H1 (cell line): ENCODE results near the gene INCENP. TPM values are rescaled to one million over a fixed set of nuclear protein-coding genes. Genes with fewer than 3 reads are reported as not detected.

Experiments
- CTCF ChIA-PET: fragments of 300-600 bp; sonication (Branson Sonifier 250); formaldehyde crosslinking; loops from one replicate; lab custom pipeline; 2021; ENCODE audit not compliant: partially characterized antibody; lab: Charles Lee
- POLR2A ChIA-PET: fragments of 300-600 bp; sonication (Branson Sonifier 250); formaldehyde crosslinking; loops from one replicate; lab custom pipeline; 2021; ENCODE audit warnings: inconsistent platforms; ENCODE audit not compliant: partially characterized antibody; lab: Charles Lee
- DNase-seq, 2 experiments: peaks; one replicate each; pipeline versions ENCODE4 v3.0.0 to v3.0.0-alpha.2; 2010 to 2022; ENCODE audit warnings: low spot score in 2 of 2, low read depth in 1 of 2, mixed read lengths in 1 of 2
- FAIRE-seq: peaks from 2 replicates; lab custom pipeline; 2011; peaks lifted over from hg19 to GRCh38; lab: Jason Lieb, UNC
- H2AFZ ChIP-seq: 2 replicates; pipeline ENCODE4 v1.8.1; 2012; ENCODE audit warnings: low read length, inconsistent platforms
- H2AK5ac ChIP-seq: 2 replicates; pipeline ENCODE4 v1.6.1; 2013; ENCODE audit warnings: low read depth, low read length
- H2BK120ac ChIP-seq: replicated peaks from 2 replicates; pipeline ENCODE3; 2013; ENCODE audit warnings: low read depth, low read length, inconsistent platforms
- H2BK12ac ChIP-seq: 2 replicates; pipeline ENCODE4 v1.6.1; 2013; ENCODE audit warnings: low read depth, low read length
- H2BK15ac ChIP-seq: 2 replicates; pipeline ENCODE4 v1.6.1; 2013; ENCODE audit warnings: low read length
- H2BK20ac ChIP-seq: 2 replicates; pipeline ENCODE4 v1.6.1; 2013; ENCODE audit warnings: low read length
- H2BK5ac ChIP-seq: 2 replicates; pipeline ENCODE4 v1.6.1; 2013; ENCODE audit warnings: low read depth, low read length
- H3K14ac ChIP-seq: 2 replicates; pipeline ENCODE4 v1.6.1; 2013; ENCODE audit warnings: inconsistent platforms; ENCODE audit not compliant: insufficient read length
- H3K18ac ChIP-seq: 2 replicates; pipeline ENCODE4 v1.6.1; 2013; ENCODE audit warnings: low read length; ENCODE audit errors: extremely low read depth
- H3K23ac ChIP-seq: 2 replicates; pipeline ENCODE4 v1.6.1; 2013; ENCODE audit warnings: inconsistent platforms; ENCODE audit not compliant: insufficient read length
- H3K23me2 ChIP-seq: 2 replicates; pipeline ENCODE4 v1.6.1; 2013; ENCODE audit warnings: low read depth, low read length
- H3K27ac ChIP-seq: 2 replicates; pipeline ENCODE4 v1.6.1; 2011; ENCODE audit warnings: low read depth, low read length, inconsistent platforms
- H3K27me3 ChIP-seq, 4 experiments: replicated peaks in 1 of 4; 1 replicate in 1 of 4; 2 replicates in 3 of 4; pipeline versions ENCODE4 v1.6.1 to v1.8.1; 2011 to 2013; ENCODE audit warnings: low read length in 3 of 4, mild to moderate bottlenecking in 3 of 4, inconsistent platforms in 2 of 4, mixed read lengths in 2 of 4, moderate library complexity in 1 of 4; ENCODE audit not compliant: control insufficient read depth in 3 of 4, insufficient read depth in 3 of 4; ENCODE audit errors: extremely low read depth in 1 of 4
- H3K36me3 ChIP-seq, 4 experiments: 2 replicates each; pipeline versions ENCODE4 v1.6.1 to v1.8.1; 2011 to 2013; ENCODE audit warnings: mild to moderate bottlenecking in 4 of 4, low read length in 3 of 4, moderate library complexity in 2 of 4, control low read depth in 1 of 4, inconsistent platforms in 1 of 4; ENCODE audit not compliant: insufficient read depth in 4 of 4, control insufficient read depth in 2 of 4
- H3K4ac ChIP-seq: replicated peaks from 2 replicates; pipeline ENCODE3; 2013; ENCODE audit warnings: low read length, low read depth, mixed read lengths, inconsistent platforms; ENCODE audit not compliant: insufficient read length
- H3K4me1 ChIP-seq, 4 experiments: replicated peaks in 1 of 4; 1 replicate in 1 of 4; 2 replicates in 3 of 4; pipeline versions ENCODE4 v1.6.1 to v1.8.1; 2011 to 2013; ENCODE audit warnings: low read length in 3 of 4, inconsistent platforms in 2 of 4, mixed read lengths in 1 of 4; ENCODE audit not compliant: insufficient read depth in 4 of 4, control insufficient read depth in 3 of 4
- H3K4me2 ChIP-seq, 2 experiments: 2 replicates each; pipeline versions ENCODE4 v1.6.1 to v1.8.1; 2011 to 2013; ENCODE audit warnings: low read depth in 2 of 2, low read length in 2 of 2, control low read depth in 1 of 2, inconsistent platforms in 1 of 2, mild to moderate bottlenecking in 1 of 2; ENCODE audit not compliant: insufficient read depth in 1 of 2
- H3K4me3 ChIP-seq, 4 experiments: fragments of 200-600, 300-600 bp in 1 of 4; sonication (generic), shearing (Covaris generic), sonication (Bioruptor Twin) in 1 of 4; 2 replicates each; pipeline versions ENCODE4 v1.5.1 to v1.8.1; 2011 to 2016; ENCODE audit warnings: low read length in 4 of 4, low read depth in 3 of 4, control low read depth in 2 of 4, inconsistent platforms in 2 of 4, mild to moderate bottlenecking in 2 of 4, mixed read lengths in 1 of 4, moderate library complexity in 1 of 4; ENCODE audit not compliant: insufficient read depth in 2 of 4; ENCODE audit errors: extremely low read depth in 1 of 4
- H3K56ac ChIP-seq: replicated peaks from 2 replicates; pipeline ENCODE3; 2013; ENCODE audit warnings: low read depth, mild to moderate bottlenecking, mixed read lengths, low read length, inconsistent platforms; ENCODE audit not compliant: insufficient read length
- H3K79me1 ChIP-seq: 2 replicates; pipeline ENCODE4 v1.6.1; 2013; ENCODE audit warnings: low read depth, low read length, control low read depth
- H3K79me2 ChIP-seq, 2 experiments: 2 replicates each; pipeline versions ENCODE4 v1.6.1 to v1.8.1; 2012 to 2013; ENCODE audit warnings: low read length in 2 of 2, mild to moderate bottlenecking in 2 of 2, inconsistent platforms in 1 of 2; ENCODE audit not compliant: insufficient read depth in 2 of 2, control insufficient read depth in 1 of 2
- H3K9ac ChIP-seq, 4 experiments: replicated peaks in 1 of 4; 1 replicate in 1 of 4; 2 replicates in 3 of 4; pipeline versions ENCODE4 v1.6.1 to v1.8.1; 2011 to 2013; ENCODE audit warnings: low read depth in 3 of 4, low read length in 3 of 4, control low read depth in 2 of 4, mild to moderate bottlenecking in 2 of 4, moderate library complexity in 2 of 4, inconsistent platforms in 1 of 4; ENCODE audit errors: extremely low read depth in 1 of 4
- H3K9me3 ChIP-seq, 2 experiments: 2 replicates each; pipeline versions ENCODE4 v1.6.1 to v1.8.1; 2012 to 2013; ENCODE audit warnings: mild to moderate bottlenecking in 2 of 2, moderate library complexity in 2 of 2, control low read depth in 1 of 2, inconsistent platforms in 1 of 2, low read depth in 1 of 2, low read length in 1 of 2, mixed read lengths in 1 of 2; ENCODE audit not compliant: insufficient read depth in 2 of 2
- H4K20me1 ChIP-seq, 2 experiments: replicated peaks in 1 of 2; 2 replicates each; pipeline versions ENCODE3 to v1.8.1; 2011 to 2013; ENCODE audit warnings: inconsistent platforms in 2 of 2, low read length in 2 of 2, mild to moderate bottlenecking in 1 of 2; ENCODE audit not compliant: insufficient read depth in 2 of 2, control insufficient read depth in 1 of 2
- H4K5ac ChIP-seq: 2 replicates; pipeline ENCODE4 v1.6.1; 2013; ENCODE audit warnings: low read length, low read depth, mixed read lengths, inconsistent platforms; ENCODE audit not compliant: insufficient read length
- H4K8ac ChIP-seq: 2 replicates; pipeline ENCODE4 v1.8.0; 2013; ENCODE audit warnings: mild to moderate bottlenecking, moderate library complexity, low read length, inconsistent platforms; ENCODE audit not compliant: insufficient read depth; ENCODE audit errors: extremely low read depth
- H4K91ac ChIP-seq: replicated peaks from 2 replicates; pipeline ENCODE3; 2013; ENCODE audit warnings: low read length, mixed read lengths, inconsistent platforms; ENCODE audit not compliant: insufficient read length
- ATF3 ChIP-seq: IDR thresholded peaks from 2 replicates; pipeline ENCODE4 v1.6.1; 2011; ENCODE audit warnings: low read depth, mild to moderate bottlenecking, low read length; ENCODE audit not compliant: insufficient read depth
- BCL11A ChIP-seq, 2 experiments: IDR thresholded peaks; one replicate each; pipeline ENCODE4 v1.6.1; 2011; ENCODE audit warnings: low read depth in 2 of 2, low read length in 2 of 2, mild to moderate bottlenecking in 2 of 2
- BRCA1 ChIP-seq: IDR thresholded peaks from 2 replicates; pipeline ENCODE4 v1.6.1; 2012; ENCODE audit warnings: low read depth, low read length, improper control_type of control experiment
- CBX8 ChIP-seq: fragments of 300-800, 300-1000 bp; sonication (generic); IDR thresholded peaks from 2 replicates; pipeline ENCODE4 v1.7.1; 2016; ENCODE audit warnings: low read depth, low read length, borderline replicate concordance
- FOSL1 ChIP-seq: IDR thresholded peaks from 2 replicates; pipeline ENCODE4 v1.6.1; 2011; ENCODE audit warnings: mild to moderate bottlenecking, low read depth, low read length, moderate library complexity; ENCODE audit not compliant: insufficient read depth
- JUND ChIP-seq: IDR thresholded peaks from 2 replicates; pipeline ENCODE4 v1.6.1; 2011; ENCODE audit warnings: mild to moderate bottlenecking, improper control_type of control experiment, low read length
- NRF1 ChIP-seq: IDR thresholded peaks from 2 replicates; pipeline ENCODE4 v1.6.1; 2011; ENCODE audit warnings: mild to moderate bottlenecking, low read depth, low read length, improper control_type of control experiment
- PHF8 ChIP-seq: fragments of 200-600 bp; sonication (generic); conservative IDR thresholded peaks from 2 replicates; pipeline ENCODE4 v1.7.1; 2012; ENCODE audit warnings: low read depth, mild to moderate bottlenecking, inconsistent platforms, low read length, moderate library complexity
- POU5F1 ChIP-seq: IDR thresholded peaks from 2 replicates; pipeline ENCODE4 v1.6.1; 2011; ENCODE audit warnings: low read depth, mild to moderate bottlenecking, low read length, moderate library complexity
- RFX5 ChIP-seq: IDR thresholded peaks from 2 replicates; pipeline ENCODE4 v1.6.1; 2011; ENCODE audit warnings: low read depth, low read length, improper control_type of control experiment, borderline replicate concordance
- RNF2 ChIP-seq: fragments of 200-900, 300-1000 bp; sonication (generic); IDR thresholded peaks from 2 replicates; pipeline ENCODE4 v1.7.1; 2016; ENCODE audit warnings: borderline replicate concordance, low read depth, mild to moderate bottlenecking, antibody characterized with exemption, low read length; ENCODE audit not compliant: poor library complexity, severe bottlenecking; ENCODE audit errors: missing control alignments
- SP1 ChIP-seq: IDR thresholded peaks from 2 replicates; pipeline ENCODE4 v1.6.1; 2011; ENCODE audit warnings: low read depth, low read length
- TAF1 ChIP-seq: IDR thresholded peaks from 2 replicates; pipeline ENCODE4 v1.6.1; 2011; ENCODE audit warnings: mild to moderate bottlenecking, low read depth, low read length
- TCF12 ChIP-seq: IDR thresholded peaks from 2 replicates; pipeline ENCODE4 v1.6.1; 2011; ENCODE audit warnings: low read depth, mild to moderate bottlenecking, low read length
- WGBS, 2 experiments: shearing (Covaris generic) in 1 of 2; methylation state at CpG; one replicate each; pipeline versions ENCODE4 v1.1.6 to v1.1.7; 2013 to 2015; ENCODE audit warnings: low lambda C conversion rate in 2 of 2, mixed read lengths in 2 of 2, inconsistent platforms in 1 of 2, low coverage in 1 of 2, missing lambda C conversion rate in 1 of 2; ENCODE audit not compliant: insufficient replicate concordance in 2 of 2, insufficient coverage in 1 of 2, insufficient read length in 1 of 2; ENCODE audit errors: extremely low coverage in 1 of 2, missing lambda C conversion rate in 1 of 2; 5-methylcytosine and 5-hydroxymethylcytosine counted together
- polyA plus RNA-seq, 7 experiments: library from polyadenylated mRNA; depleted of rRNA in 3 of 7; stranded (reverse) in 5 of 7; unstranded in 2 of 7; fragments of >200 nt in 5 of 7; fragments of 200-250 nt in 2 of 7; gene quantifications; 1 replicate in 5 of 7; 2 replicates in 1 of 7; 4 replicates in 1 of 7; pipeline versions ENCODE4 v1.2.1 to v1.2.3, GENCODE V29; 2011 to 2013; ENCODE audit warnings: missing spikeins in 2 of 7, mixed read lengths in 2 of 7
- total RNA-seq: library from RNA; stranded (reverse); fragmentation: NEBNext Ultra II Directional; extraction: Animal tissue kit (Norgen Biotek cat#: 25700); gene quantifications from 2 replicates; pipeline ENCODE4 v1.2.1, GENCODE V29; 2021

Gene INCENP
- total and polyA plus RNA-seq, 2 of the 8 experiments (the other 6 are each of a cell fraction or from before 2014, with no cell fraction given) = 25.4 to 132 TPM

- H3K9ac ChIP-seq = no peak overlapping the region
- FAIRE-seq (no peak), DNase-seq (no peak)
- H3K4ac ChIP-seq = no peak overlapping the region
- no peak overlapping the region for H3K27ac ChIP-seq
- H2BK15ac ChIP-seq = no peak overlapping the region
- H3K27me3 ChIP-seq = no peaks in the 10 kb centered on the region
- no peak overlapping the region for H3K14ac ChIP-seq
- no peak overlapping the region for H2BK12ac ChIP-seq
- H4K8ac ChIP-seq = no peak overlapping the region
- H4K20me1 ChIP-seq = peaks cover 31 to 41% of the 10 kb centered on the region in 2 experiments
- peaks cover 42 to 85% of the 10 kb centered on the region in 2 experiments for H3K79me2 ChIP-seq
- H2BK20ac ChIP-seq = no peak overlapping the region
- H4K91ac ChIP-seq = no peak overlapping the region
- no peak overlapping the region for H4K5ac ChIP-seq
- peaks cover 33% of the 10 kb centered on the region for H3K79me1 ChIP-seq
- H3K4me1 ChIP-seq = peaks cover 0 to 11% (median 7%) of the 10 kb centered on the region in 4 experiments; a peak in 5 of 7 replicates
- POLR2A ChIA-PET = interaction anchor here (0.8 to 1.4 kb wide), 2 partner anchors 11 to 16 kb away, joined by 3 to 8 read pairs; no protein-coding TSS in a partner anchor
- H3K36me3 ChIP-seq = peaks cover 20 to 33% (median 26%) of the 10 kb centered on the region in 4 experiments
- no peak overlapping the region for H2AK5ac ChIP-seq
- no peak overlapping the region for H3K4me3 ChIP-seq
- no peak overlapping the region for H3K4me2 ChIP-seq
- H3K56ac ChIP-seq = no peak overlapping the region
- peaks cover 9% of the 10 kb centered on the region for H3K23me2 ChIP-seq
- 100% methylated on average over 1 of the region's 1 CpG; no CpG with 5 or more reads in 1 of the 2 experiments for whole genome bisulfite sequencing, 2 experiments
- no peaks in the 10 kb centered on the region for H3K9me3 ChIP-seq
- H3K18ac ChIP-seq = no peak overlapping the region
- no peak overlapping the region for H2AFZ ChIP-seq
- CTCF ChIA-PET = interaction anchor here (0.7 to 1.2 kb wide), 3 partner anchors 45 to 257 kb away, joined by 3 to 4 read pairs (median 3); no protein-coding TSS in a partner anchor
- no peak overlapping the region for H2BK120ac ChIP-seq
- no peak overlapping the region for H3K23ac ChIP-seq
- H2BK5ac ChIP-seq = no peak overlapping the region
- TF ChIP-seq POU5F1 = no peak
- TF ChIP-seq TCF12 = no peak
- TF ChIP-seq TAF1 = no peak
- TF ChIP-seq BCL11A (IDR thresholded peaks at IDR 0.05; ENCODE audit: low read depth in 2 of 2, low read length in 2 of 2) = no peak
- TF ChIP-seq RNF2 = no peak
- TF ChIP-seq SP1 = no peak
- TF ChIP-seq NRF1 = no peak
- TF ChIP-seq CBX8 = no peak
- TF ChIP-seq JUND = no peak
- no peak for TF ChIP-seq BRCA1
- no peak for TF ChIP-seq PHF8
- no peak for TF ChIP-seq FOSL1
- no peak for TF ChIP-seq RFX5
- TF ChIP-seq ATF3 = no peak
These were observed 3.6 kb downstream of the INCENP start for GRCh38 chr11:62127426-62127825.
